Dermis blood vessel endothelial cell (primary cell): ENCODE results near the gene ARHGEF37. TPM values are rescaled to one million over a fixed set of nuclear protein-coding genes. Genes with fewer than 3 reads are reported as not detected.
"Not testable (repeated sequence)": the region's sequence is repeated elsewhere in the genome, so short reads cannot be mapped to it uniquely, and the experiment has no call there.

ENCODE experiments used
- DNase-seq: peaks from one replicate; pipeline ENCODE4 v3.0.0; 2010
- total RNA-seq: library from RNA; depleted of rRNA; stranded (reverse); fragments of >200 nt; gene quantifications from 2 replicates; pipeline ENCODE4 v1.2.3, GENCODE V29; 2014

Gene ARHGEF37, protein sequence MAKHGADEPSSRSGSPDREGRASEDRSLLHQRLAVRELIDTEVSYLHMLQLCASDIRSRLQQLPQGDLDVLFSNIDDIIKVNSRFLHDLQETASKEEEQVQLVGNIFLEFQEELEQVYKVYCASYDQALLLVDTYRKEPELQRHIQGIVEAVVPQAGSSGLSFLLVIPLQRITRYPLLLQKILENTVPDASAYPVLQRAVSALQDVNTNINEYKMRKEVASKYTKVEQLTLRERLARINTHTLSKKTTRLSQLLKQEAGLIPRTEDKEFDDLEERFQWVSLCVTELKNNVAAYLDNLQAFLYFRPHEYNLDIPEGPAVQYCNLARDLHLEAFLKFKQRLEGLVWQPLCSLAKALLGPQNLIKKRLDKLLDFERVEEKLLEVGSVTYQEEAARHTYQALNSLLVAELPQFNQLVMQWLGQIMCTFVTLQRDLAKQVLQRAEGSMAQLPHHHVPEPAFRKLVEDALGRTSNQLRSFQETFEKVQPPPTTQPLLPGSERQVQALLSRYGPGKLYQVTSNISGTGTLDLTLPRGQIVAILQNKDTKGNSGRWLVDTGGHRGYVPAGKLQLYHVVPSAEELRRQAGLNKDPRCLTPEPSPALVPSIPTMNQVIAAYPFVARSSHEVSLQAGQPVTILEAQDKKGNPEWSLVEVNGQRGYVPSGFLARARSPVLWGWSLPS
- 13.6 and 16.0 TPM in 2 replicates for total RNA-seq

DNA sequence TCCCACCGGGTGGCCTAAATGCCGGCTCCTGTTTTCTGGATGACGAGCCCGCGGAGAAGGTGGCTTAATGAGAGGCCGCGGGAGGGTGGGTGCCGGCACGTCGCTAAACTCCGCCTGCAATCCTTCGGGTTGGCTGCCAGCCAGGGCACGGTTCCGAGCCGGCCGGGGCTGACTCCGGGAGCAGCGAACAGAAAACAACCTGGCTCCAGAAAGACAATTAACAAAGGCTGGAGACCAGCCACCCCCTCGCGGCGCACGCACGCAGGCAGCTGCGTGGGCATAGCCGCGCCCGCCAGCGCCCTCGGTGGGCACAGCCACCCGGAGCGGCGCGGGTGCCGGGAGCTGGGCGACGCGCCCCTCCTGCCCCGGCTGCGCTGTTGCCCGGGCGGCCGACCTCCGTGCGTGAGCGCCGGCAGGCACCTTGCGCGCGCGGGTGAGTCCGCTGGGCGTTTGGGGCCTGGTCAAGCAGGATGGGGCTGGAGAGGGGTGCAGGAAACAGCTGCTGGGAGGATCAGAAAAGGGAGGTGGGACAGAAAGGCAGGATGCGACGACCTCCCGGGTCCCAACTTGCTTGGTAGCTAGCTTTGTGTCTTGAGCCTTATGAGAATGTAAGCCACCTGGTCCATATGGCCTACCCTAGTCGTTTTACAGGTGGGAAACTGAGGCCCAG lies at the start of gene ARHGEF37:
Gene ARHGEF37 (plus strand): TSS at position 307 of the 670 bp plus-strand sequence. CDS start 16,272 bp downstream, outside the sequence.
- DNase-seq: peak; percentile 94

DNA sequence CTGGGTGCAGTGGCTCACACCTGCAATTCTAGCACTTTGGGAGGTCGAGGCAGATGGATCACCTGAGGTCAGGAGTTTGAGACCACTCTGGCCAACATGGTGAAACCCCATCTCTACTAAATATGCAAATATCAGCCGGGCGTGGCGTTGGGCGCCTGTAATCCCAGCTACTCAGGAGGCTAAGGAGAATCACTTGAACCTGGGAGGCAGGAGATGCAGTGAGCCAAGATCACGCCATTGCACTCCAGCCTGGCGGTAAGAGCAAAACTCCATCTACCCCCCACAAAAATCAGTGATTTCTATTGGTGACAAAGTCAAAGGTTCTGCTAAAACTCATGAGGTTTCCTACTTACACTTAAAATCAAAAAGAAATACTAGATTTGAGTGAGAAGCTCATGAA lies 48.9 kb upstream of the ARHGEF37 start:
- DNase-seq: no peak

DNA sequence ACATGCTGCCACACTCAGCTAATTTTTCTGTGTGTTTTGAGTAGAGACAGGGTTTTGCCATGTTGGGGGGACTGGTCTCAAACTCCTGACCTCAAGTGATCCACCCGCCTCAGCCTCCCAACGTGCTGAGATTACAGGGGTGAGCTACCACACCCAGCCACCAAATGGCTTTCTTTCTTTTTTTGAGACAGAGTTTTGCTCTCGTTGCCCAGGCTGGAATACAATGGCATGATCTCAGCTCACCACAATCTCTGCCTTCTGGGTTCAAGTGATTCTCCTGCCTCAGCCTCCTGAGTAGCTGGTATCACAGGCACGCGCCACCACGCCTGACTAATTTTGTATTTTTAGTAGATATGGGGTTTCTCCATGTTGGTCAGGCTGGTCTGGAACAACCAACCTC lies 45.5 kb upstream of the ARHGEF37 start:
- not testable (repeated sequence) for DNase-seq

DNA sequence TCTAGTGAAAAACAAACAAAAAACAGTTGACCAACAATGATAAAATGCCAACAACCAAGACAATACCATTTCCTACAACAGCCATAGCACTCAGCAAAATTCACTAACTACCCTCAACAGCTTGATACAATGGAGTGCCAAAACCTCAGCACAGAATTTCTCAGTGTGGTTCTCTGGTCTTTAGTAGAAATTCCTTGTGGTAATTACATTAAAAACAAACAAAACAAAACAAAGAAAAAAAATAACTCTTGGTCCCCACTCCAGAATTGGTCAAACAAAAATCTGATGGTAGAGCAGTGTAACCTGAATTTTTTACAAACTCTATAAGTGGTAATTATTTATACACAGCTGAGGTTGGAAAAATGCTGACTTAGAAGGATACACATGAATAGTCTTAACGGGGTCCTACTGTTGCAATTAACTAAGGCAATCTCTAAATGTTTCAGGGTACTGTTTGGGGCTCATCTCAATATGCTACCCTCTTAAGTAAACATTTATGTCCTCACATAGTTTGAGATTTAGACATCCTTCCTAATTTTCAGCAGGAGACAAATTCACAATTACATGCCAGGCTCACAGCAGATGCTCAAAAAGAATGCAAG lies 43.8 kb upstream of the ARHGEF37 start:
- no peak for DNase-seq

DNA sequence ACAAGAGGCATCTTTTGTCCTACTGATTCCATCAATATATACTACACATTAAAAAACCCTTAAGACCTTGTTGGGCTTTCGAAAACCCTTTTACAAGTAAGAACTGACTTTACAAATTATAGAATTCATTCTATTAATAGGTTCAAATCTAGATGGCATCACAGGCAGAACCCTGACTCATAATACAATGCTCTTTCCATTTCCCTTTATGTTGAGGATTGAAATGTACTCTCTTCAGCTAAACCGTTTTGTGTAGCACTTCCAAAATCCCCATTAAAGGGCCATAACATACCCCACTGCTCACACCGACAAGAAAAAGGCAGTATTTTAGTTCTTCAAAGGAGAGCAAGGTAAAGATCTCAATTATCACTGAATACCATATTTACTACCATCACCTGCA lies 41.2 kb upstream of the ARHGEF37 start:
- peak; percentile 26 for DNase-seq

DNA sequence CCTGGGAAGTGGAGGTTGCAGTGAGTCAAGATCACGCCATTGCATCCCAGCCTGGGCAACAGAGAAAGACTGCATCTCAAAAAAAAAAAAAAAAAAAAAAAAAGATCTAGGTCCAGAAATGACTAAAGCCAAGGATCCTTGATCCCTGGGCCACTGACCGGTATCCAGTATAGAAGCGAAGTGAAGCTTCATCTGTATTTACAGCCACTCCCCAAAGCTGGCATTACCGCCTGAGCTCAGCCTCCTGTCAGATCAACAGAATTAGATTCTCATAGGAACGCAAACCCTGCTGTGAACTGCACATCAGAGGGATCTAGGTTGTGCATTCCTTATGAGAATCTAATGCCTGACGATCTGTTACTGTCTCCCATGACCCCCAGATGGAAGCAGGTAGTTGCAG lies 39.4 kb upstream of the ARHGEF37 start:
- no peak for DNase-seq

DNA sequence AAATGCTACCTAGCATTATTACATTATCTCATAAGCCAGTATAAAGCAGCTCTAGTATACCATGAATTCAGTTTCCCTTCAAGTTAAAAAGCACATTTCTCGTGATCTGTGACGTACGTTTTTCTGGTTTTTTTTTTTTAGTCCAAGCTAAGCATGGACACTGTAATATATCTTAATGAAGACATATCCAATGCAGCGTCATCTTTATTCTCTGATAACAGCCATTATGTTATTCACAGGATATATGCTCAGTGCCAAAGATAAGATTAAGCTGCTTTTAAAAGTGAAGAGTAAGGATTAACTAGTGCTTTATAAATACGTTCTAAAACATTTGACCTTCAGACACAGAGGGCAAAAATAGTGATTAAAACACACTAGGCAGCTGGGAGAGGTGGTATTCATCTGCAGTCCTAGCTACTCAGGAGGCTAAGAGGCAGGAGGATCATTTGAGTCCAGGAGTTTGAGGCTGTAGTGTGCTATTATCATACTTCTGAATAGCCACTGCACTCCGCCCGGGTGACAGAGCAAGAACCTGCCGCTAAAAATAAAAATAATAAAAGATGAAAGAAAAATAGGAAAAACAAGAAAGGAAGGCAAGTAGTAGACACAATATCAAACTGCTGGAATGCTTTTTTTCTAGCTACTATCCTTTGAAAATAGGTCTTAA lies 37.8 kb upstream of the ARHGEF37 start:
- DNase-seq: no peak

DNA sequence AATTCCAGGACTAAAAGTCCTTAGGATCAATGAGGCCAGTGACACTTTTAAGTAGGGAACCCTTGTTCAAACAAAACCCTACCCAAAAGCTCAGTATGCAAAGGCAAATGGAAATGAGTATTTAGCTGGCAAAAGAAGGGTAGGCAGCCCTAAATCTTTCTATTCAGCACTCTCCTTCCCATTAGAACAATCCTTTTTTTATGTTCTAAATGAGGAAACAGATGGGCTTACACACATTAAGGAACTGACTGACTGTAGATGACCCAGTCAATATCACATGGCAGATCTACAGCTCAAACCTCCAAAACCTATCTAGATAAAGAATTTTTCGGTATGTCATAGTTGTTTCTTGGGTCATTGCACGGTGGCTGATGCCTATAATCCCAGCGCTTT lies 37.3 kb upstream of the ARHGEF37 start:
- peak; percentile 57 for DNase-seq

DNA sequence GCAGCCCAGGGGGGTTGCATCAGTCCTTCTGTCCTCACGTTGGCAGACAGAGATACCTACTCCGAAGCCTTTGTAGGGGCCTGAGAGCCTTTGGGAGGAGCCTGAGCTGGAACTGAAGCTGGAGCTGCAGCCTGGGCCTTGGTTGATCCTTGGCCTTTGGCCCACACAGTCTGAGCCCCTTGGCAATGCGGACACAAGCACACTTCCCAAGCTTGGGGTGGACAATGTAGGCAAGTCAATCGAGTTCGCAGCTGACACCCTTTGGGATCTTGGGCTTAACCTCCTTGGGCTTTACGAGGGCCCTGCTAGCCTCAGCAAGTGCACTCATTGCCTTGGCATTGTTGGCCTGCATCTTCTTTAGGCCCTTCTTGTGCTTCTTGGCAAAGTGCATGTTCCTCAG lies 36.0 kb upstream of the ARHGEF37 start:
- DNase-seq: no peak

DNA sequence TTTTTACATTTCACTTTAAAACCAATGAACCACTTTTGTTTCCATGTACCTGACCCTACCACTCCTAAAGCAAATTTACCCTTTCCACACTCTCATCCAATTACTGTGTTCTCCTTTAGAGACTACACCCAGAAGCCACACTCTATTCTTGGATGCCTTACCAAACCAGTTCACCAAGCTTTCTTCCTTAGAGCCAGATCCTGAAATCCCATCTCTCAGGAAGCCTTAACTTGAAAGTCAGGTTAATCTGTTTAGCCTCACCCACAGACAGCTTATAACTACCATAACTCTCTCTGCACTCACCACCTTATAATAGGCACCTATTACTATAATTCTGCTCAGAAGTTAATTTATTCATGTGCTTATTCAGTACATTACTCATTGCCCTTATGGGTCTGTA lies 34.3 kb upstream of the ARHGEF37 start:
- DNase-seq: no peak

DNA sequence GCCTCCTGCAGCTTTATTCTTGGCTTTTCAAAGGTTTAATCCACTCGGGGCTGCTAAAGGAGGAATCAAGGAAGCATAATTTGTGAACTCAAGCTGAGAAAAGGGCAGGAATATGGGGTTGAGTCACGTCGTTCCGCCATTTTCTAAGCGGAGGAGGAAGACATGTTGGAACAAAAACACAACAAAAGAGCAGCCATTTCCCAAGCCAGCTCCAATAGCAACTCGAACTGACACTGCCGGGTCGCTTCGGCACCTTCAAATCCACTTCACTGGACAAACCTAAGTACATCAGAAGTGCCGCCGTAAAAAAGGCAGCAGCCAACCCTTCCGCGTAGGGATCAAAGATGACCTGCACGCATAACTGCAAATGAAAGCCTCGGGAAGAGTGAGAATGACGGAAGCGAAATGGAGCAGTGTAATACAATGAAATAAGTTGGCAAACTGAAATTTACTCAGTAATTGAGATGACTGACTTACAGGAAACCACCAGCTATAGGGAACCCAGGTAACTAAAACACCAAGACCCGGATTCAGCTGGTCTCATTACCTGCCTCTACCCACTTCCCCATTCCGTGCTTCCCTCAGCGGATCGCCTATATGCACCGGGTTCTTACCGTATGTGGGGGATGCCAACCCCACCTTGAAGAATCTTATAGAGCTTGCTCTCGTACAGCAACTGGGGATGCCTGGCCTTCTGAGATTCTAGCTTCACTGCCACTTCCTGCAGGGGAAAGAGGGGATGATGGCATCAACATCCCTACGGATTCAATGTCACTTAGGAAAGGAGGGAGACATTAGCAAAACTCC lies 31.6 kb upstream of the ARHGEF37 start:
- peak; percentile 70 for DNase-seq

DNA sequence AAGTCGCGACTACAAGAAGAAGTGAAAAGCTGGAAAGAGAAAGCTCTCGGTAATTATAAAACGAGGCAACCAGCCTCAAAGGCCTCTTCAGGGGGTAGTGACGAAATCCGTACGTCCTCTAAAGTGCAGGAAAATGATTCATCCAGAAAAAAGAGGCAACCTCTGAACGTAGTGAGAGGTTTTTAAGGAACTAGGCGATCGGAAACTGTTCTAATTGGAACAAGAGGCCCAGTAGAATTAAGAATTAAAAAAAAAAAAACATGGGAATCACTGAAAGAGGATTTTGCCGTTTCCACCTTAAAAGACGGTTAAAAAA lies 31.1 kb upstream of the ARHGEF37 start:
- DNase-seq: peak; percentile 75

DNA sequence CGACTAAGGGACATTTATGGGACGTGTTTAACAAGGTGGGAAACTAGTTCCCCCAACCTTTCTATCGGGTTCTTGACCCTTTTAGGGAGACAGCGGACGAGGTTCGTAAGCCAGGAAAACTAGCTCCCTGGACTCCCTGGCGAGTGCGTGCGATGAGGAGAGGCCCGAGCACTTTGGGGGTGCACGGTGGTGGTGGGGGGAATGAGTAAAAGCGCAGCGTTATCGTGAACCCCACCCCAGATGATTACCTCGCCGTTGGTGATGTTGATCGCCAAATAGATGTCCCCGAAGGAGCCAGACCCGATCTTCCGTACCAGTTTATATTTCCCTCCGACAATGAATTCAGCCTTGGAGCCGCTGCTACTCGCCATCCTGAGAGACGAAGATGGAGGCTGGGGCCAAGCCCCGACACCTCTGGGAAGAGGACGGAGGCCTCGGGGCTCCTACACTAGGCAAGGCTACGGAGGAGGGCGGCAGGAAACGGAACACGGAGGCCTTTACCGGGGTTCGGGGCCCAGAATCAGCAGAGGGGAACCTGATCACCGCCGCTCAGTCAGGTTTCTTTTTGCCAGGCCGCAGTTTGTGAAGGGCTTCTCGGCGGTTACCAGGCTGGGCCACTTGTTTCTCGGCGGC lies 30.6 kb upstream of the ARHGEF37 start:
- no peak for DNase-seq

DNA sequence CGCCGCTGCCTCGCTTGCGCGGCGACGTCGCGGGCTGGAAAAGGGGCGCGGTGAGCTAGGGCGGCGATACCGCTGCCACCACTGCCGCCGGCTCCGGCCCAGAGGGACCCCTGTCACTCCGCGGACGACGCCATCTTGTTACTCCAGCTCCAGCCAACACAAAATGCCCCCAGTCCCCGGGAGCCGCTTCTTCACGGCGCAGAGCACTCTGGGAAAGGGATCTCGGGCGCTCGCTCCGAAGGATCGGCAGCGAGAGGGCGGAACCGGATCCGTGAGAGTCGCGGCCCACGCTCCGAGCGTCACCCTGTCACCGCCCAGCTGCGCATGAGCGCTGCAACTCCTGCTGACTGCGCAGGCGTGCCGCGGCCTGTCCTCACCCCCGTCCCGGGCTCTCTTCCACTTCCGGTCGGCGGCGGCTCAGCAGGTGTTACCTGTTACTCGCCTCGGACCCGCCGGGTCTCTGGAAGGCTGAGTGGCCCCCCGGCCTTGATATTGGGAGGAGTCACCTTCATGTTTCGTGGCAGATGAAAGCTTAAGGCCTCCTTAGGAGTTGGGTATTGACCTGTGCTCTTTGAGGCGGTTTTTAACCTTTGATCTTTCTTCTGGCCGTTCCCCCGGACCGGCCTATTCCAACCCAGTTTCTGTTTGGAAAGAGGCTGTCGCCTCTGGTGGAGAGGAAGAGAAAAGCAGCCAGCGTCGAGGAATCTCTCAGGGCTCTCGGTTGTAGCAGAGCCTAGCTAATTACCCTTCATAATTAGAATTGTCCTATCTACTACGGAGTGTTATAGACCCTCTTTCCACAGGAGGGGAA lies 29.9 kb upstream of the ARHGEF37 start, which contains the start of gene CSNK1A1:
Gene CSNK1A1 (minus strand): TSS at position 213 of the 811 bp plus-strand sequence. CDS start 475 bp downstream, outside the sequence.
- peak; percentile 99 for DNase-seq

DNA sequence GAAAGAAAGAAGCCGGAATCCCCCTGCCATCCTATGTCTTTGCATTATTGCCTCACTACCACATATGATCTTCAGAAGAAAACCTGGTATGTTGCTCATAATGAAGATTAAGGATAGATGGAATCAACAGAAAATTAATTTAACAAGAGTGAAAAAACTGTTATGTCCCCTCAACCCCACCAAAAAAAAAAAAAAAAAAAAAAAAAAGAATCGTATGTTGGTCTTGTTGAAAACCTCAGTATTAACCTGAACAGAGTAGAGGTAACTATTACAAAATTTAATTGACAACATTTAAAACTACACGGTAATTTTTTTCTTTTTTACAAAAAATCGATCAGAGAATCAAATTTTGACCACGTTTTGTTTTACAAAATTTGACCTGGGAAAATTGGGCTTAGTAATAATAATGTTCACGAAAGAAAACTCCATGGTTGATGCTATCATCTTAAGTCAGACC lies 29.2 kb upstream of the ARHGEF37 start:
- DNase-seq: no peak

DNA sequence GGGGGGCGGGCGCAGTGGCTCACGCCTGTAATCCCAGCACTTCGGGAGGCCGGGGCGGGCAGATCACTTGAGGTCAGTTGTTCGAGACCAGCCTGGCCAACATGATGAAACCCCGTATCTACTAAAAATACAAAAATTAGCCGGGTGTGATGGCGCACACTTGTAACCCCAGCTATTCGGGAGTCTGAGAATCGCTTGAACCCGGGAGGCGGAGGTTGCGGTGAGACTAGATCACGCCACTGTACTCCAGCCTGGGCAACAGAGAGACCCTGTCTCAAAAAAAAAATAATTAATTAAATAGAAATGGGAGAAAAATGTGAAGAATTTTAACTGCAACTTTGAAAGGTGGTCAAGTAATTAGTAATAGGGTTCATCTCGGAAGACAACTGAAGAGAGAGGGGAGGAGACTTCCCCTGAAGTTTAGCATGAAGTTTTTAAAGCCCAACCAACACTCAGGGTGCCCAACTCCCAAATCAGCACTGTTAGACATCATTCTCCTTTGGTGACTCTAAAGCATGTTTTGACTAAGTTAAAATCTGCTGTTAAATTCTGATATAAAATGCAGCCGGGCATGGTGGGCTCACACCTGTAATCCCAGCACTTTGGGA lies 28.6 kb upstream of the ARHGEF37 start:
- no peak for DNase-seq

DNA sequence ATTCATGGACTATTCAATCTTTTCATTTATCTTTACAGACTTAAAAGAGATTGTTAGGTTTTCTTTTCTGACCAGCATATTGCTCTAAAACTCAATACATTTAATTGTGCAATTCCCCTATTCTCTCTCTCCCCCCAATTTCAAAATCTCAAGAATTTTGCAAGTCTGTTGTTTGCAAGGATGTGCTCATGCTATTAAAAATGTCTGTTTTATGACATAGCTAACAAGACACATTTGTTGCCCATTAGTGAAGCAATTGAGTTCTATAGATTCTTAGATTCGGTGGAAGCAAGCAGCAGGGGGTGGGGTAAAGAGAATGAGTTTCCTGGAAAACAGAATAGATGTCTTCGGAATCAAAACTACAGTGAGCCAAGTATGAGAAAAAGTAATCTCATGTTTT lies 21.6 kb upstream of the ARHGEF37 start:
- DNase-seq: no peak

DNA sequence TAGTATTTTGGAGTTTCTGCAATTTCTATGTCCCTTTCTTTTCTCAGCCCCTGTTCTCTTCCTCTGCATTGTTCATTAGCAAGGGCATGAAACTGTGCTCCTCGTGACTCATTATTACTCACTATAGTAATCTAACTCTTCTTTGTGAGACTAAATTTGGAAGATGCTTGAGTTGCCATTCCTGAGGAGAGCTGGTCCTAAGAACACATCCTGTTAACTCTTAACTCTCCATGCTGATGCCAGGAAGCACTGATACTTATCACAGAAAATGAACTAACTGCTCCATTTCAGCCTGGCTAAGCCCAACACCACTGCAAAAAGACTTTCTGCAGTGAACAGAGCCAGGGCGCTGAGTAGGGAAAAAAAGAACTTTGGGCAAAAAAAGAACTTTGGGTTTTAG lies 19.4 kb upstream of the ARHGEF37 start:
- DNase-seq: peak; percentile 97

DNA sequence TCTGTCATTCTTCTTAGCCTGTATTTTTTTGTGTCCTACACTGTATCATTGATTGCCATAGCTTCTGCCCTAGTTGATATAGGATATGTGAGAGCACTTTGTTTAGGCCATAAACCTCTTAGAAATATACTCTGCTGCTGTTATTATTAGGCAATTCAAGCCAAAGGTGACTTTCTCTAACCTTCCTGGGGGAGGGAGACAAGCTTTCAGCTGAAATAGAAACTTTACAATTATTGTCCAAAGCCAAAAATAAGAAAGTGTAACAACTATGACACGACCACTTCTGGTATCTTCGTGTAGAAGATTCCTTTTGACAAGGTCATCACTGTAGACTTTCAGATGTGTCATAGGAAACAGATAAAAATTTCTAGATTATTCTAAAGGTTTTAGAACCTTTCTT lies 17.8 kb upstream of the ARHGEF37 start:
- no peak for DNase-seq
